PFSK-1 (cell line): ENCODE results near the gene XYLT1.

Experiments used
- FOXP2 ChIP-seq: optimal IDR thresholded peaks from 2 replicates; pipeline ENCODE3; 2011; ENCODE audit warnings: borderline replicate concordance, control low read depth, inconsistent platforms; ENCODE audit not compliant: insufficient read depth; ENCODE audit errors: extremely low read length, extremely low read depth
- POLR2AphosphoS5 ChIP-seq: IDR thresholded peaks from 2 replicates; pipeline ENCODE4 v1.6.1; 2012; ENCODE audit warnings: low read depth, mild to moderate bottlenecking, control low read depth, low read length, moderate library complexity
- REST ChIP-seq, 2 experiments: IDR thresholded peaks; 2 replicates each; pipeline versions ENCODE4 v1.6.1 to v1.8.0; 2011 to 2012; ENCODE audit warnings: low read depth in 2 of 2, low read length in 2 of 2, control low read depth in 1 of 2, inconsistent platforms in 1 of 2, mild to moderate bottlenecking in 1 of 2, moderate library complexity in 1 of 2; ENCODE audit not compliant: insufficient read depth in 1 of 2
- SIN3A ChIP-seq: IDR thresholded peaks from 2 replicates; pipeline ENCODE4 v1.6.1; 2012; ENCODE audit warnings: mild to moderate bottlenecking, low read length, moderate library complexity, borderline replicate concordance; ENCODE audit not compliant: insufficient read depth

- TF ChIP-seq POLR2AphosphoS5 (no peak), REST (IDR thresholded peaks at IDR 0.05; ENCODE audit: insufficient read depth in 1 of 2, low read depth in 2 of 2, low read length in 2 of 2) (no peak), SIN3A (no peak), FOXP2 (no peak)
Measured at GRCh38 chr16:17105239-17105797, 365.4 kb downstream of the XYLT1 start.
